CD4-positive, alpha-beta T cell treated with Interferon gamma for 1 hour (primary cell): Measurements from ENCODE around the gene STKLD1.
"Not testable (repeated sequence)": the region's sequence is repeated elsewhere in the genome, so short reads cannot be mapped to it uniquely, and the experiment has no call there.

ENCODE experiments used
- DNase-seq: peaks from one replicate; pipeline ENCODE4 v3.0.0-alpha.2; 2020

The STKLD1 gene

DNA sequence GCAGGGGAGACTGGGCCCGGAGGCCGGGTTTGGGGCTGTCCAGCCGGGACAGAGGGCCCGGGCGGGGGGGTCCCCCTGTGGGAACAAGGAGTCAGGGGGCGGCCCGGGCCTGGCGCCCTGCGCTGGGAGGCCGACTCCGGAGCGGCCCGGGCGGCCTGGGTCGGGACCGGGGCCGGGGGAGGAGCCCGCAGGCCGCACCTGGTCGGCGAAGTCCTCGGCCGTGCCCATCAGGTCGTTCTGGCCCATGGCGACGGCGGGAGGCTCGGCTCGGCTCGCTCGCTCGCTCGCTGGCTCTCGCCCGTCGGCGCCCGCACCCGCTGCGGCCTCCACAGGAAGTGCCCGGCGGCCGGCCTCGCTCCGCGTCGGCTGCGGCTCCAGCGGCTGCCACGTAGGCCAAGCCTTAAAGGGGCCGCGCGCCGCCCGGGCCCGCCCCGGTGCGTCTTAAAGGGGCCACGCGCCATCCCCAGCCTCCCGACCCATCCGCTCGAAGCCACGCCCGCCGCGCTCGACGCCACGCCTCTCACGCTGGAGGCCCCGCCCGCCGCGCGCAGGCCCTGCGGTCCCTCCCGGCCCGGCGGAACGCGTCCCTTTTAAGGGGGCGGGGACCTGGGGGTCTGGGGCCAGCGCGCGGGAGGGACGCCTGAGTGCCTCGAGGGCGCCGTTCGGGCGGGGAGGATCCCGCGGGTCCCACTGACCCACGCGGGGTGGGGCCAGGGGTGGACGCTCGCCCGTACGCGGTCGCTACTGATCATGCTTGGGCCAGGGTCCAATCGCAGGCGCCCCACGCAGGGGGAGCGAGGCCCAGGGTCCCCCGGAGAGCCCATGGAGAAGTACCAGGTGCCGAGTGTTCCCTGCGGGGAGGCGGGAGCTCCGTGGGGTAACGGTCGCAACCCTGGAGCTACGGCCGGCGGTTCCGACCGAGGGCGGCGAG, at the start of gene STKLD1, which contains the start of gene SURF4:
STKLD1 (plus strand) TSS at position 643 of the 931 bp plus-strand sequence; CDS start at position 751, 108 bp downstream.
SURF4 (minus strand) TSS at position 337 of the 931 bp plus-strand sequence; CDS start at position 246, 91 bp downstream.
- peak; percentile 93 for DNase-seq

DNA sequence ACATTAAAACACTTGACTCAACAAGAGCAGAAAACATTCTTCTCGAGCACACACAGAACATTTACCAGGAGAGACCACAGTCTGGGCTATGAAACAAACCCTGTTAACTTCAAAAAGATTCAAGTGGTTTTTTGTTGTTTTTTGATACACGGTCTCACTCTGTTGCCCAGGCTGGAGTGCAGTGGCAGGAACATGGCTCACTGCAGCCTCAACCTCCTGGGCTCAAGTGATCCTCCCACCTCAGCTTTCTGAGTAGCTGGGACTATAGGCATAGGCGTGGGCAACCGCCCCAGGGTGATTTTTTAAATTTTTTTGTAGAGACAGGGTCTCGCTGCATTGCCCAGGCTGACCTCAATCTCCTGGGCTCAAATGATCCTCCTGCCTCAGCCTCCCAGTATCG, 49.1 kb upstream of the STKLD1 start:
- DNase-seq, result not testable (repeated sequence)

DNA sequence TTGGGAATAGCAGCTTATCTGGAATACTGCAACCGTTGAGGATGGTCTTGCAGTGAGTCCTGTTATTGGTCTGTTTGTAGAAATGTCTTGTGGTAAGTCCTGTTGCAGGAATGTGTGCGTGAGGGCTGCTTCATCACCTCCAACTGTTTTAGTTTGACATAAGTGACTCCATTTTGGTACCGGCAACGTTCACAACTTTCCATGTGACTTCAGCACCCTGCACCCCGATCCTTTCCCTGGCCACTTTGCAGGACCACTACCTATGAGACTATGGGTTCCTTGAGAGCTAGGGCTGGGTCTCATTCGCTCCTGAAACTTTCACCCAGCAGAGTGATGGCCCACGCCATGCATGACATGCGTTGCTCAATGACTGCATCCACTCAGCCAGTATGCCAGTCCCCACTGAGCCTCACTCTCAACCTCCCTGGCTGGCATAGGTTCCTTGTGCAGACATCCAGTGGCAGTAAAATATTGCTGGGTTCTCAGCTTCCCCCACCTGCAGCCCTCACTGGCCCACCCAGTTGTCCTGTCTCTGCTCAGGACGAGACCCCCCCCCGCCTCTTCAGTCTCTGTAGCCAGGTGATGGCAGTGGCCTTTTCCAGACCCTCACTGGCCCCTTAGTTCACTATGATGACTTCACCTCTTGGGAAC, 48.2 kb upstream of the STKLD1 start:
- no peak for DNase-seq

DNA sequence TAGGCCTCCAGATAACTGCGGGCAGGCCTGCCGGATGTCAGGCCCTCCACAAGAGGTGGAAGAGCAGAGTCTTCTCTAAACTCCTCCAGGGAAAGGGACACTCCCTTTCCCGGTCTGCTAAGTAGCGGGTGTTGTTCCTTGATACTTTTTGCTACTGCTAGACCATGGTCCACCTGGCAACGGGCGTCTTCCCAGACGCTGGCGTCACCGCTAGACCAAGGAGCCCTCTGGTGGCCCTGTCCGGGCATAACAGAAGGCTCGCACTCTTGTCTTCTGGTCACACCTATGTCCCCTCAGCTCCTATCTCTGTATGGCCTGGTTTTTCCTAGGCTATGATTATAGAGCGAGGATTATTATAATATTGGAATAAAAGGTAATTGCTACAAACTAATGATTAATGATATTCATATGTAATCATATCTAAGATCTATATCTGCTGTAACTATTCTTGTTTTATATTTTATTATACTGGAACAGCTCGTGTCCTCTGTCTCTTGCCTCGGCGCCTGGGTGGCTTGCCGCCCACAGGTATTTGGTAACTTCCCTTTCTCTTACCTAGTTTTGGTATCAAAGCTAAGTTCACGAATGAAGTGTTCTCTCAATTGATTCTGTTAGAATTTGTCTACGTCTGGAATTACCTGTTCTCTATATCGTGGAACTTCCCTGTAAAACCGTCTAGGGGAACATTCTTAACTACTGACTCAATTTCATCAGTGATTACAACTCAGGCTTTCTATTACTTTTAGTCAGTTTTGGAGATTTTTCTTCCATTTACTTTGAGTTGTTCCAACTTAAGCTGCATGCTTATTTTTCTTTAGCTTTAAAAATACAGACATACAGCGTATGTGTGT, 46.6 kb upstream of the STKLD1 start:
- not testable (repeated sequence) for DNase-seq

DNA sequence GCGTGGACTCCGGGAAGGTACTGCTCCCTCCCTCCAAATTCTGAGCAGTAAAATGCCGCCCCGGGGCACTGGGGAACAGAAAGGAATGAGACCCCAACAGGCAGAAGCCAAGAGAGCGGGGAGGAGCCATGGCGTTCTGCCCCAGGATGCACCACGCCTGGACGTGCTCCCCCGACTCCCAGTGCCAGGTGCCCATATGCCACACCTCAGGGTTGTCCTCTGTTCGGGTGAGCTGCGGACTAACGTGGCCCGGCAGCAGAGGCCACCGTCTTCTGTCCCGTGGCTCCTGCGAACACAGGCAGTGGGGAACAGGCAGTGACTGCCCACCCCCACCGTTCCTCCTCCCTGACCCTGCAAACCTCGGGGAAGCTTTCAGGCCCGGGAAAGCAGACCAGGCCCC, 44.9 kb upstream of the STKLD1 start:
- DNase-seq, result no peak

DNA sequence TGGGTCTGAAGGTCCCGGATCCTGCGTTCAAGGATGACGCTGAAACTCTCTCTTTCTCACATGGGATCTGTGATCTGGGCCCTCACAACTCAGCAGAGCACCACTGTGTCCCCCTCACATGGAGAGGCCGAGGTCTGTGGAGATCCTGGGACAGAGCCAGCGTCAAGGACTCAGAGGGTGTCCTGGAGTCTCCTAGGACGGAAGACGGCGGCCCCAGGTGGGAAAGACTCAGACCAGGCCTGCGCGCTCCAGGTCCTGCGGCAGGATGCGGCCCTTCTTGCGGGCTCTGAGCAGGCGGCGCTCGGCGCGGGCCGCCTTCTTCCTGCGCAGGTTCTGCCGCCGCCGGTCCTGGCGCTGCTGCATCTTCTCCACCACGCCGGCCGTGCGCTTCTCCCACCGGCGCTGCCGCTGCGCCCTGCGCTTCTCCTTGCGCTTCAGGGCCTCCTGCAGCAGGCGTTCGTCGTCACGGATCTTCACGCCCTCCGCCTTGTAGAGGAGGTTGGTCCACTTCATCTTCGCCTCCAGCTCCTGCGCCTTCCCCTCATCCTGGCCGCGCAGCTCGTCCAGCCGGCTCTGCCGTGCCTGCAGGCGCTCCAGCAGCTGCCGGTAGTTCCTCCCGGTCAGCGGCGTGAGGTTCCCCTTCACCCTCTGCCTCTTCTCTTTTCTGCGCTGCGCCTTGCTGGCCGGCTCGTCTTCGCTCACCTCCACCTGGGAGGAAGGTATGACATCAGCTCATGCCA, 44.4 kb upstream of the STKLD1 start:
- DNase-seq, result no peak

DNA sequence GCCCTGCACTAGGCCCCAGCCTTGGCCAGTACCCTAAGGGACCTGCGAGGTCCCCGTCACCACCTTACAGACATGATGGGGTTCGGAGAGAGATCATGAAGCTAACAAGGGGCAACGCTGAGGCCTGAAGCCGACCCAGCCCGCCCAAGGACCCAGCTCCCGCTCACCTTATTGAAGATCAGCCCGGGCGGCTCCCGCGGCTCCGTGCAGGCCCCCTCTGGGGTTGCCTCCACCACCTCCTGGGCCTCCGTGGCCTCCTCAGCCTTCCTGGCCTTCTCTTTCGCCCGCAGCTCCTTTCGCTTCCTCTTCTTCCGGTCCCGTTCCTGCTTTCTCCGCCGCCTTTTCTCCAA, 43.8 kb upstream of the STKLD1 start:
- no peak for DNase-seq

DNA sequence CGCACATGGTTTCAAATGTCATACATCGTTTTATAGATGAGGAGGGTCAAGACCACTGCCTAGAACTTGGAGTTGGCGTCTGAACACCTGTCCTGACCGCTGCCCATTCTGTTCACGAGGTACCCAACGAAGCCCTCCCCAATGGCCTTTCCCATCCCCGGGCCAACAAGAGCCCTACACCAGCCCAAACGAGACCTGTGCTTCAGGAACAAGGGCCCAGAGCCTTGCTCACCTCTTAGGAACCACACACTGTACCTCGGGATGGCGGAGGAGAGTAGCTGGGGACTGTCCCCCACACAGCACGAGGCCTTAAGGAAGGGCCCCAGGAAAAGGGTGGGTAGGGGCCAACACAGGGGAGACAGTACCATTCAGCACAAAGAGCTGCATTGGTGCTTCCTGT, 43.2 kb upstream of the STKLD1 start:
- no peak for DNase-seq

DNA sequence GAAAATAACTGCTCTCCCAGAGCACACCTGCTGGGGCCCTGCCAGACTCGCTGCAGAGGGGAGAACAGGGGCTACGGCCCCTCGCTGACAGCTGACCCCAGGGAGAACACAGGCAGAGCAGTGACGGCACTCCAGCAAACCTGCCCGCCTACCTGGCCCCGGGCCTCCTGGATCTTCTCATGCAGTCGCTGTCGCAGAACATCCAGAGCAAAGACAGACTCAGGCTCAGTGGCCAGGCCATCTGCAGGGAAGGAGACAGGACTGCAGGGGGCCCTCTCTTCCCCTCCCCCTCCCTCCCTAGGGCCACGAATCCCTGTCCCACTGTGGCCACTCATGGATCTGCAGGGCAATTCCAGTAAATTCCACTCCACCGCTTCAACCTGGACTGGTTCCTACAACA, 42.6 kb upstream of the STKLD1 start:
- DNase-seq, result no peak

DNA sequence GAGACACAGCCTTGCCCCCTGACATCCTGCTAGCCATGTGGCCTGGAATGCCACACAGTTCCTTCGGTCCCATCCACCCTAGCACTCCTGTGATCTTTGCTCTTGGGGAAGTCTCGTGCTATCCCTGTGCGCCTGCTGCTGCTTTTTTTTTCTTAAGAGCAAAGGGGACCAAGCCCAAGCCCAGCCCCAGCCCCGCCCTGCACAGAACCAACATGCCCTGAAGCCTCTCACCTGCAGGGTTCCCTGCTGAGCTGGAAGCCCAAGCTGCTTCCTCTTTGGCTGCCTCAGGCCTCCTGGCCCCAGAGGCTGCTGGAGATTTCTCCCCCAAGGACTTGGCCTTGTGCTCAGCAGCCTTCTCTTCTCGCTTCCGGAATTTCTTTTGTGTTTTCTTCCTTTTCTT, 42.0 kb upstream of the STKLD1 start:
- DNase-seq, result no peak

DNA sequence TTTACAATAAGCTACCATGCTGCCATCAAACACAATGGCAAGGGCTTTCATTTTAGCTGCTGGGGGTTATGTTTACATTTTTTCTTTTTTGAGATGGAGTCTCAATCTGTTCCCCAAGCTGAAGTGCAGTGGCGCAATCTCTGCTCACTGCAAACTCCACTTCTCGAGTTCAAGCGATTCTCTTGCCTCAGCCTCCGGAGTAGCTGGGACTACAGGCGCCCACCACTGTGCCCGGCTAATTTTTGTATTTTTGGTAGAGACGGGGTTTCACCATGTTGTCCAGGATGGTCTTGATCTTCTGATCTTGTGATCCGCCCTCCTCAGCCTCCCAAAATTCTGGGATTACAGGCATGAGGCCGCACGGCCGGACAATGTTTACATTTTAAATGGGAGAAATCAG, 41.3 kb upstream of the STKLD1 start:
- not testable (repeated sequence) for DNase-seq

DNA sequence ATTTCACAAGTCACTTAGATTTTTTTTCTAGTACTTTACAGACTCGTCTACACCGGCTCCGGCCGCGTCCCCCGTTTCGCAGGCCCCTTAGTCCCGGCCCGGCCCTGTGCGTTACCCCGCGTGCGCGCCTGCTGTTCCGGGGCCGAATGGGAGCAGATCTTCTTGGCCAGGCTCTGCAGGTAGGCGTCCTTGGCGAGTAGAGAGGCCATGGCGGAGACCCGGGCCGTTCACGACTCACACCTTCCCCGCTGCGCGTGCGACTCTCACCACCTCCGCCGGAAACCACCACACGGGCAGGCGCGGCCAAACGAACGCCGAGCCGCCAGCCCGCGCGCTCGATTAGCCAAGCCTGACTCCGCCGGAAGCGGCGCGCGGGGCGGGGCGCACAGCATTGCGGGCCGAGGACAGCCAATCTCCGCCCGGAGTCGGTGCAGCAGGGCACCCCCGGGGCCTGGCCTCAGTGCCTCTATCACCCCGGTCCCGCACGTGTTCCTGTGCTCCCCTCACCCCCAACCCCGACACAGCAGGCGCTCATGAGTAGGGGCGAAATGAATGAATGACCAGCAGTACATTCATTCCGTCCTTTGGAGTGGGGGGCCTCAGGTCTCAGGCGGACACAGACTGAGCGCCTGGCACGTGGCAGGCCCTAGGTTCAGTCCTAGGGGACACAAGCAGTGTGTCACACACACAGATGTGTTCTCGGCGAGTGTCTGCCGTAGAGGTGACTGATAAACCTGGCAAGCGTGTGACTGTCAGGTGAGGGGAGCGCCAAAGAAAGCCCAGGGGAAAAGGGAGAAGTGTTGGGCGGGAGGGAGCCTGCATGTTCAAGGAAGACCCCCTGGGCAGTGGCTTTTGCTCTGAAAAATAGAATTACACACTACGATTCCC, 40.0 kb upstream of the STKLD1 start, which contains the start of gene SURF6:
SURF6 (minus strand) TSS at position 265 of the 888 bp plus-strand sequence; CDS start at position 209, 56 bp downstream.
- DNase-seq, result peak; percentile 89

DNA sequence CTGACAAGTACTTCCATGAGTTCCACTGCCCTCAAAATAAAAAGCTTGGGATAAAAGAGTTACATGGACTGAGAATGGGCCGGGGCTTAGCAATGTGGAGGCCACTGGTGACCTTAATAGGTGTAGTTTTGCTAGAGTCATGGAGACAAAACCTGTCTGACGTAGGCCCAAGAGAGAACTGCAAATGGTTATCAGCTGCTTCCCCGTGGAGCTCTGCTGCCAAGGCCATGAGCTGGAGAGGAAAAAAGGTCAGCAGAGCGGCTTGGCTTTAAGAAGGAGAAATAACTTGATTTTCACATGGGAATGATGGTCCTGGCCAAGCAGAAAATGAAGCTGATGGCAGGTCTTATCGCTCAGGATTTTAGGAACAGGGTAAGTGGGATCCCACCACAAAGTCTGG, 36.5 kb upstream of the STKLD1 start:
- no peak for DNase-seq

DNA sequence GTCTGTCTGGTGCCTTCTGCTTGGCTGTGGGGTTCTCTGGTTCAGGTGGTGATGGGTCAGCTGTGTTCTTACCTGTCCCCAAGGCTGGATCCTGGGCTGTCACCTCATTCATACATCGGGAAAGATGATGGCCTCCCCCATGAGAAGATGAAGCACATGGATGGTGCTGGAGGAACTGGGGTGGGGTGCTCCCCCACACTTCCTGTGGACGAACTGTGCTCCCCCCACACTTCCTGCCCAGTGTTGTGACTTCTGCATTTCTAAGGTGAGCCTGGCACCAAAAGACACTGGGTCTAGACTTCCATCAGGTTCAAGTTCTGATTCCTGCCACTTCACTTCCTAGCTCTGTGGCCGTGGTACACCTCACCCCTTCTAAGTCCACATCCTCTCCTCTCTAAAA, 35.9 kb upstream of the STKLD1 start:
- DNase-seq, result no peak

DNA sequence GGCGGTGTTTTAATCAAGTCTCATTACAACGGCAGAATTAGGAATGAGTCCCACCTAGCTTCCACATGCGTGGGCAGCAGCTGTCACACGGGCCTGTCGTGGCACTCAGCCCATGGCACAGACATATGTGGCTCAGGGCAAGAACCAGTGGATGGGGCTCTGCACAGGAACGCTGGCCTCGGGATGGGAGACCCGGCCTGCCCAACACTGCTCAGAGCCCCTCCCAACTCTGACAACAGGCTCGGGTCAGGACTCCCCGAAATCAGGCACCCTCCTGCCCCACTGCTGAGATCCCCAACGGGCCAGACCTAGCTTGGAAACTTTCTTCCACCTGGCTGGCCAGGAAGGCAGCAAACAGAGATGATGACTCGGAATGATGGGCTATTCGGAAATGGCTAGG, 35.2 kb upstream of the STKLD1 start:
- DNase-seq, result no peak

DNA sequence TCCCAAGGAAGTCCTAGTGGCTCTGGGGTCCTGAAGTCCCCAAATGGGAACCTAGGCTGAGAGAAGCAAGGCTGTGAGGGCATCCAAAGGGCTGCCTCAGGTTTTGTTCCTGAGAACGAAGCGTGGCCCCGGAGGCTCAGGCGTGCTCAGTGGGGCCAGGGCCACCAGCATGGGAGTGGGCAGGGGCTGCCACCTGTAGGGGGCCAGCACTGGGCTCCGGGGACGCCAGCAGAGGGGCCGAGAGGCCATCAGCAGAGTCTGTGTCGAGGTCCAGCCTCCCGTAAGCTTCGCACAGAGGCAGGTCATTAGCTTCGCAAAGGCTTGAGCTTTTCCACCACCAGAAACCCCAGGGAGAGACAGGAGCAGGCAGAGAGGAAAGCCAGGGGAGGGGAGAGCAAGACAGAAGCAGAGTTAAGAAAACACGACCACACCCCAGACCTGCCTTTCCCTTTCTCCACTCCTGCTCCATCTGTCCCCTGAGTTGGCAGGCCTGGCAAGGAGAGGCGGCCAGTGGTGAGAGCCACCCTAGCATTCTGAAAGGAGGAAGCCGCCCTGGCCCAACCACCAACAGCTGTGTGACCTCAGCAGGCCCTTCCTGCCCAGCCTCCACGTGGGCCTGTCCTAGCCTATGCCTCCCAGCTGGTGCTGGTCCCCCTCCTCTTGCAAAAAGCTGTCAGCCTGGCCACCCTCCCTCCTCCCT, 34.6 kb upstream of the STKLD1 start:
- peak; percentile 26 for DNase-seq

DNA sequence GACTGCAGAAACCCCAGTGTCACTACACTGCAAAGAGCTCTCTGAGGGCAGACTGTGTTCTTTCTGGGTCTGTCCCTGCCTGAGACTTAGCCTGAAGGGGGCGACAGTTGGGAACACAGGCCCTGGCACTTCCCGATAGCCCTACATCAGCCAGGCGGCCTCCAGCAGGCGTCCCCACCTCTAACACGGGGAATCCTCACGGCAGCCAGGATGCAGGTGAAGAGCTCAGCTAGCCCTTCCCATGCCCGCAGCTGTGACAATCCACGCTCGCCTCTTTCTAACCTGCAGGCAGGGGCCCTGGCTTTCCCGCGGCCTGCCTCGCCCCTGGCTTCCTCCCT, 34.1 kb upstream of the STKLD1 start:
- no peak for DNase-seq

DNA sequence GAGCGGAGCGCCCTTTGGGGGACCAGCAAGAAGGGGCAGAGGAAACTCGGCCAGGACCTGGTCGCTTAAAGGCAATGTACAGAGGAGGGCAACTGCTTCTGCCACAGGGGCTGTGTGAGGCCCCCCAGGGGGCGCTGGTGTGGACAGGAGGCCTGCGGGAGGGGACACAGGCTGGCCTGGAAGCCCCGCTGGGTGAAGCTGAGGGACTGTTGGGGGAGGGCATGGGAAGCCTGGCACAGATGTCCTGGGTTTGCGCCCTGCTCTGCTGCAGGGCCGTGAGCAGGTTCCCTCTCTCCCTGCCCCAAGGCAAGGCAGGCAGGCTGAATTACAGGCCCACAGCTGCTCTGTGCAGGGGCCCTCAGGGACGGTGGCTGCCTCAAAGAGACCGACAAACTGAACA, 33.6 kb upstream of the STKLD1 start:
- no peak for DNase-seq

DNA sequence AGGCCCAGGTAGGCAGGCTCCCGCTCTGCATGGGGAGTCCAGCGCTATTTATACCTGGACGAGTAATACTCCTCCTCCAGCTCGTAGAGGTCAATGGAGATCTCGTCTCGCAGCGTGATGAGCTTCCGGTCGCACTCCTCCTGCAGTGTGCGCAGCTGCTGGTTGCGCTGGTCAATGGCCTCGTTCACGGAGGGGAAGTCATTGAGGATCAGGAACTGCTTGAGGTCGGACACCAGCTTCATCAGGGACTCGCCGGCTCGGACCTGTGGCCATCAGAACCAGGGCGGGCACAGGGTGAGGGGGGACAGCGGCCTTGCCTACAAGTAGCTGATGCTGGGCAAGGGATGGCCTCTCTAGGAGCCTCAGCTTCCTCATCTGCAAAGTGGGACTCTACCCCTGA, 32.1 kb upstream of the STKLD1 start:
- no peak for DNase-seq

DNA sequence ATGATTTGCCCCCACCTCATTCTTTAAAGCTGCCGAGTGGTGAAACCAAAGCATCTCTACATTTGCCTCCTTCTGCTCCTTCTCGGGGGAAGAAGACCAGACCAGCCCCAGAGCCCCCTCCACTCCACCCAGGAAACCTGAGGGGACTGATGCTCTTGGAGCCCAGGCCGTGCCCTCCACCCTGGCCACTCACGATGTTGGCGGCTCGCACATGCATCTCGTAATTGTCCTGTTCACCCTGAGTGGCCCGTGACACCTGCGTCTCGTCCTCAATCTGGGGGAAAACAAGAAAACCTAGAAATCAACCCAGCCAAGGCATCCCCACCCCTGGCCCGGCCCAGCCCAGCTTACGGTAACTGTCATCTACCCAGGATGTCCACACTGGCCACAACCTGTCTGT, 31.2 kb upstream of the STKLD1 start:
- DNase-seq, result no peak

DNA sequence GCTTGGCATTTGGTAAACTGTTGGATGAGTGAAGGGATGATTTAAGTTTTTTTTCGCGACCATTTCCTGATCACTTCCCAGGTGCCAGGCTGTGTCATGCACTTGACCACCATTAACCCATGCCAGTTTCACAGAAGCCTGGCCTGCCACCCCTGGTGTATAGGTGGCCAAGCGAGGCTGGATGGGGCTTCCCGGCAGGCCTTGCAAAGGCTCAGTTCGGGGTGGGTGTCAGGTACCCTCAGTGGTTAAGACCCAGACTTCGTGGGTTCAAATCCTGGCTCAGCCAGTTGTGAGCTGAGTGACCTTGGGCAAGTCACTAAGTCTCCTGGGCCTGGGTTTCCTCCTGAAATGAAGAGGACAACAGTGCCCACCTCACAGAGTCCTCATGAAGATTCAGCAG, 30.6 kb upstream of the STKLD1 start:
- no peak for DNase-seq
